HEK293 (cell line): ENCODE results near the gene PLXNA3.

Experiments
- CTCF ChIA-PET: fragments of 350-600 bp; formaldehyde crosslinking; extraction: SDS; loops from one replicate; lab custom pipeline; 2021; ENCODE audit warnings: antibody characterized with exemption; lab: Yijun Ruan, JAX
- POLR2A ChIA-PET: fragments of 300-600 bp; formaldehyde crosslinking; extraction: SDS; loops from one replicate; lab custom pipeline; 2020; ENCODE audit warnings: antibody characterized with exemption, inconsistent platforms; lab: Yijun Ruan, JAX
- H3K27ac ChIP-seq: fragments of 200-500 bp; sonication (Bioruptor generic); 2 replicates; pipeline ENCODE4 v1.5.1; 2014; ENCODE audit warnings: low read depth, low read length, control low read depth, inconsistent platforms; ENCODE audit errors: extremely low read depth
- H3K36me3 ChIP-seq, 2 experiments: fragments of 200-500 bp in 1 of 2; sonication (Bioruptor generic) in 1 of 2; 1 replicate in 1 of 2; 2 replicates in 1 of 2; pipeline ENCODE4 v1.5.1; 2014 to 2017; ENCODE audit warnings: inconsistent platforms in 2 of 2, low read length in 2 of 2; ENCODE audit not compliant: control insufficient read depth in 2 of 2, insufficient read depth in 1 of 2
- H3K4me1 ChIP-seq: fragments of 200-500 bp; sonication (Bioruptor generic); 2 replicates; pipeline ENCODE4 v1.5.1; 2014; ENCODE audit warnings: mild to moderate bottlenecking, low read length, inconsistent platforms; ENCODE audit not compliant: control insufficient read depth, insufficient read depth
- H3K4me3 ChIP-seq: 2 replicates; pipeline ENCODE4 v1.5.1; 2011; ENCODE audit warnings: low read depth, mild to moderate bottlenecking, control low read depth, low read length, moderate library complexity
- H3K9me3 ChIP-seq: fragments of 200-500 bp; sonication (Bioruptor generic); 2 replicates; pipeline ENCODE4 v1.5.1; 2014; ENCODE audit warnings: low read depth, low read length, inconsistent platforms; ENCODE audit not compliant: control insufficient read depth, insufficient read depth
- GLI2 ChIP-seq: fragments of 450-650 bp; formaldehyde crosslinking; IDR thresholded peaks from 2 replicates; pipeline ENCODE4; 2017; ENCODE audit warnings: missing biosample characterization, missing genetic modification characterization, low read depth, borderline replicate concordance
- GLIS2 ChIP-seq: fragments of 450-650 bp; formaldehyde crosslinking; IDR thresholded peaks from 2 replicates; pipeline ENCODE4 v1.5.1; 2016; ENCODE audit warnings: missing biosample characterization, missing genetic modification characterization
- KLF10 ChIP-seq: fragments of 450-650 bp; IDR thresholded peaks from 2 replicates; pipeline ENCODE4 v1.5.1; 2018; ENCODE audit warnings: missing biosample characterization, mild to moderate bottlenecking, missing genetic modification characterization
- REPIN1 ChIP-seq: fragments of 450-650 bp; formaldehyde crosslinking; IDR thresholded peaks from 2 replicates; pipeline ENCODE4 v1.5.1; 2017; ENCODE audit warnings: missing biosample characterization, missing genetic modification characterization, low read depth
- SALL2 ChIP-seq: fragments of 450-650 bp; formaldehyde crosslinking; IDR thresholded peaks from 2 replicates; pipeline ENCODE4 v1.5.0; 2017; ENCODE audit warnings: missing biosample characterization, mild to moderate bottlenecking, missing genetic modification characterization, borderline replicate concordance
- SP2 ChIP-seq: fragments of 450-650 bp; formaldehyde crosslinking; IDR thresholded peaks from 2 replicates; pipeline ENCODE4 v1.5.1; 2016; ENCODE audit warnings: missing biosample characterization, missing genetic modification characterization
- TCF7L2 ChIP-seq: IDR thresholded peaks from 2 replicates; pipeline ENCODE4 v1.6.1; 2011; ENCODE audit warnings: low read depth, mild to moderate bottlenecking, inconsistent platforms, low read length, moderate library complexity, borderline replicate concordance
- ZBTB7A ChIP-seq: fragments of 450-650 bp; formaldehyde crosslinking; IDR thresholded peaks from 2 replicates; pipeline ENCODE4 v1.5.1; 2016; ENCODE audit warnings: low read depth, missing biosample characterization, missing genetic modification characterization
- ZEB2 ChIP-seq: fragments of 450-650 bp; formaldehyde crosslinking; IDR thresholded peaks from 2 replicates; pipeline ENCODE4 v1.5.1; 2016; ENCODE audit warnings: missing biosample characterization, missing genetic modification characterization
- ZIC2 ChIP-seq: fragments of 450-650 bp; formaldehyde crosslinking; IDR thresholded peaks from 2 replicates; pipeline ENCODE4 v1.5.1; 2016; ENCODE audit warnings: missing biosample characterization, missing genetic modification characterization
- ZNF112 ChIP-seq: fragments of 450-650 bp; formaldehyde crosslinking; IDR thresholded peaks from 2 replicates; pipeline ENCODE4 v1.5.0; 2017; ENCODE audit warnings: missing biosample characterization, missing genetic modification characterization
- ZNF19 ChIP-seq: fragments of 450-650 bp; formaldehyde crosslinking; IDR thresholded peaks from 2 replicates; pipeline ENCODE4; 2016; ENCODE audit warnings: missing biosample characterization, missing genetic modification characterization, low read depth
- ZNF214 ChIP-seq: fragments of 450-650 bp; formaldehyde crosslinking; IDR thresholded peaks from 2 replicates; pipeline ENCODE4 v1.5.1; 2017; ENCODE audit warnings: missing biosample characterization, mild to moderate bottlenecking, missing genetic modification characterization, borderline replicate concordance
- ZNF221 ChIP-seq: fragments of 450-650 bp; formaldehyde crosslinking; IDR thresholded peaks from 2 replicates; pipeline ENCODE4 v1.5.1; 2017; ENCODE audit warnings: missing biosample characterization, missing genetic modification characterization, borderline replicate concordance
- ZNF311 ChIP-seq: fragments of 450-650 bp; formaldehyde crosslinking; IDR thresholded peaks from 2 replicates; pipeline ENCODE4 v1.5.1; 2017; ENCODE audit warnings: missing biosample characterization, missing genetic modification characterization, borderline replicate concordance
- ZNF426 ChIP-seq: fragments of 450-650 bp; formaldehyde crosslinking; IDR thresholded peaks from 2 replicates; pipeline ENCODE4 v1.5.1; 2017; ENCODE audit warnings: missing biosample characterization, missing genetic modification characterization, mild to moderate bottlenecking, inconsistent platforms, moderate library complexity
- ZNF48 ChIP-seq: fragments of 450-650 bp; formaldehyde crosslinking; IDR thresholded peaks from 2 replicates; pipeline ENCODE4 v1.5.1; 2016; ENCODE audit warnings: missing biosample characterization, missing genetic modification characterization
- ZNF514 ChIP-seq: fragments of 450-650 bp; formaldehyde crosslinking; IDR thresholded peaks from 2 replicates; pipeline ENCODE4 v1.5.1; 2016; ENCODE audit warnings: missing biosample characterization, missing genetic modification characterization
- ZNF558 ChIP-seq: fragments of 450-650 bp; formaldehyde crosslinking; IDR thresholded peaks from 2 replicates; pipeline ENCODE4 v1.5.1; 2016; ENCODE audit warnings: missing biosample characterization, missing genetic modification characterization
- ZNF677 ChIP-seq: fragments of 450-650 bp; IDR thresholded peaks from 2 replicates; pipeline ENCODE4 v1.5.0; 2018; ENCODE audit warnings: missing biosample characterization, mild to moderate bottlenecking, missing genetic modification characterization, moderate library complexity
- ZNF777 ChIP-seq: fragments of 450-650 bp; formaldehyde crosslinking; IDR thresholded peaks from 2 replicates; pipeline ENCODE4 v1.5.1; 2017; ENCODE audit warnings: missing biosample characterization, missing genetic modification characterization, borderline replicate concordance
- ZNF792 ChIP-seq: fragments of 450-650 bp; formaldehyde crosslinking; IDR thresholded peaks from 2 replicates; pipeline ENCODE4 v1.5.1; 2016; ENCODE audit warnings: missing biosample characterization, missing genetic modification characterization
- TF ChIP-seq, protein P1 (sequence below): fragments of 450-650 bp; formaldehyde crosslinking; IDR thresholded peaks from 2 replicates; pipeline ENCODE4 v1.5.1; 2016; ENCODE audit warnings: missing biosample characterization, missing genetic modification characterization
- TF ChIP-seq, protein P2 (sequence below): fragments of 450-650 bp; formaldehyde crosslinking; IDR thresholded peaks from 2 replicates; pipeline ENCODE4 v1.5.1; 2016; ENCODE audit warnings: missing biosample characterization, missing genetic modification characterization

The PLXNA3 gene

GRCh38 chrX:154462396-154462795 is 4.3 kb downstream of the PLXNA3 start:
- ChIA-PET POLR2A (interaction anchor here (0.9 kb wide), 1 partner anchor 10 kb away, joined by 3 read pairs; no protein-coding TSS in a partner anchor), CTCF (interaction anchor here (0.9 to 2.0 kb wide), 2 partner anchors 89 to 570 kb away, joined by 3 to 5 read pairs; no protein-coding TSS in a partner anchor)
- Histone ChIP-seq H3K36me3 (peaks cover 0 to 70% of the 10 kb centered on the region in 2 experiments; a peak in 1 of 3 replicates), H3K9me3 (no peaks in the 10 kb centered on the region), H3K4me3 (no peak overlapping the region), H3K27ac (no peak overlapping the region), H3K4me1 (no peaks in the 10 kb centered on the region)
- no peak for TF ChIP-seq GLI2 (tag by site-specific recombination)
- TF ChIP-seq, protein P1, sequence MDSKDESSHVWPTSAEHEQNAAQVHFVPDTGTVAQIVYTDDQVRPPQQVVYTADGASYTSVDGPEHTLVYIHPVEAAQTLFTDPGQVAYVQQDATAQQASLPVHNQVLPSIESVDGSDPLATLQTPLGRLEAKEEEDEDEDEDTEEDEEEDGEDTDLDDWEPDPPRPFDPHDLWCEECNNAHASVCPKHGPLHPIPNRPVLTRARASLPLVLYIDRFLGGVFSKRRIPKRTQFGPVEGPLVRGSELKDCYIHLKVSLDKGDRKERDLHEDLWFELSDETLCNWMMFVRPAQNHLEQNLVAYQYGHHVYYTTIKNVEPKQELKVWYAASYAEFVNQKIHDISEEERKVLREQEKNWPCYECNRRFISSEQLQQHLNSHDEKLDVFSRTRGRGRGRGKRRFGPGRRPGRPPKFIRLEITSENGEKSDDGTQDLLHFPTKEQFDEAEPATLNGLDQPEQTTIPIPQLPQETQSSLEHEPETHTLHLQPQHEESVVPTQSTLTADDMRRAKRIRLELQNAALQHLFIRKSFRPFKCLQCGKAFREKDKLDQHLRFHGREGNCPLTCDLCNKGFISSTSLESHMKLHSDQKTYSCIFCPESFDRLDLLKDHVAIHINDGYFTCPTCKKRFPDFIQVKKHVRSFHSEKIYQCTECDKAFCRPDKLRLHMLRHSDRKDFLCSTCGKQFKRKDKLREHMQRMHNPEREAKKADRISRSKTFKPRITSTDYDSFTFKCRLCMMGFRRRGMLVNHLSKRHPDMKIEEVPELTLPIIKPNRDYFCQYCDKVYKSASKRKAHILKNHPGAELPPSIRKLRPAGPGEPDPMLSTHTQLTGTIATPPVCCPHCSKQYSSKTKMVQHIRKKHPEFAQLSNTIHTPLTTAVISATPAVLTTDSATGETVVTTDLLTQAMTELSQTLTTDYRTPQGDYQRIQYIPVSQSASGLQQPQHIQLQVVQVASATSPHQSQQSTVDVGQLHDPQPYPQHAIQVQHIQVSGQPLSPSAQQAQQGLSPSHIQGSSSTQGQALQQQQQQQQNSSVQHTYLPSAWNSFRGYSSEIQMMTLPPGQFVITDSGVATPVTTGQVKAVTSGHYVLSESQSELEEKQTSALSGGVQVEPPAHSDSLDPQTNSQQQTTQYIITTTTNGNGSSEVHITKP (tag by site-specific recombination) = no peak
- no peak for TF ChIP-seq ZNF214 (tag by site-specific recombination)
- TF ChIP-seq ZEB2 (tag by site-specific recombination) = no peak
- TF ChIP-seq GLIS2 (tag by site-specific recombination) = no peak
- no peak for TF ChIP-seq ZIC2 (tag by site-specific recombination)
- TF ChIP-seq REPIN1 = no peak
- TF ChIP-seq, protein P2, sequence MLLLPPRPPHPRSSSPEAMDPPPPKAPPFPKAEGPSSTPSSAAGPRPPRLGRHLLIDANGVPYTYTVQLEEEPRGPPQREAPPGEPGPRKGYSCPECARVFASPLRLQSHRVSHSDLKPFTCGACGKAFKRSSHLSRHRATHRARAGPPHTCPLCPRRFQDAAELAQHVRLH (tag by site-specific recombination) = no peak
- TF ChIP-seq ZNF48 (tag by site-specific recombination) = no peak

GRCh38 chrX:154463611-154464220 is 5.6 kb downstream of the PLXNA3 start:
- H3K9me3 ChIP-seq = no peaks in the 10 kb centered on the region
- TF ChIP-seq ZNF426 = no peak
- no peak for TF ChIP-seq ZNF792 (tag by site-specific recombination)
- no peak for TF ChIP-seq KLF10 (tag by site-specific recombination)
- TF ChIP-seq ZNF311 (tag by site-specific recombination) = no peak
- no peak for TF ChIP-seq ZNF558 (tag by site-specific recombination)
- TF ChIP-seq ZNF19 (tag by site-specific recombination) = no peak
- no peak for TF ChIP-seq SALL2 (tag by site-specific recombination)
- TF ChIP-seq ZBTB7A = no peak
- TF ChIP-seq ZNF777 (tag by site-specific recombination) = no peak
- no peak for TF ChIP-seq ZNF221 (tag by site-specific recombination)
- TF ChIP-seq TCF7L2 = no peak
- no peak for TF ChIP-seq ZNF112 (tag by site-specific recombination)
- no peak for TF ChIP-seq SP2 (tag by site-specific recombination)
- TF ChIP-seq ZNF514 (tag by site-specific recombination) = no peak
- TF ChIP-seq ZNF677 (tag by site-specific recombination) = no peak
- H3K4me3 ChIP-seq = no peak overlapping the region
- ChIA-PET CTCF (no interaction called here), POLR2A (interaction anchor here (1.1 kb wide), 1 partner anchor 18 kb away, joined by 3 read pairs; no protein-coding TSS in a partner anchor)
- H3K4me1 ChIP-seq = no peaks in the 10 kb centered on the region
- no peak overlapping the region for H3K27ac ChIP-seq
- H3K36me3 ChIP-seq = peaks cover 0 to 83% of the 10 kb centered on the region in 2 experiments; a peak in 1 of 3 replicates
